Epithelial cell of proximal tubule (primary cell): ENCODE results near the gene PCDH1. TPM values are rescaled to one million over a fixed set of nuclear protein-coding genes. Genes with fewer than 3 reads are reported as not detected.
A peak's percentile ranks its signal among the peaks of the same experiment; 100 is the strongest.
"Not testable (repeated sequence)": the region's sequence is repeated elsewhere in the genome, so short reads cannot be mapped to it uniquely, and the experiment has no call there.

Experiments used
- DNase-seq: peaks from one replicate; pipeline ENCODE4 v3.0.0-alpha.2; 2011; ENCODE audit warnings: low read depth
- H3K4me3 ChIP-seq: 2 replicates; pipeline ENCODE4 v1.5.1; 2011; ENCODE audit warnings: low read depth, mild to moderate bottlenecking, low read length
- CTCF ChIP-seq: conservative IDR thresholded peaks from 2 replicates; pipeline ENCODE4 v1.5.1; 2012; ENCODE audit warnings: low read depth, mild to moderate bottlenecking, low read length
- total RNA-seq: library from RNA; depleted of rRNA; stranded (reverse); fragments of >200 nt; gene quantifications from 2 replicates; pipeline ENCODE4 v1.2.3, GENCODE V29; 2015

PCDH1 gene
- 9.6 and 17.4 TPM in 2 replicates for total RNA-seq

GRCh38 chr5:141878186-141878710 lies at the start of gene PCDH1:
Gene PCDH1, minus strand, starts transcription at chr5:141878410. Its CDS starts 148 bp downstream, at chr5:141878262.
- peak within 1 kb of the TSS; percentile 57 for H3K4me3 ChIP-seq
- DNase-seq, result no peak
- TF ChIP-seq CTCF, result no peak

- no peak for DNase-seq
- no peak for TF ChIP-seq CTCF
- H3K4me3 ChIP-seq, result no peak overlapping the region
These were observed 48.2 kb upstream of the PCDH1 start for GRCh38 chr5:141926434-141926833.

DNA sequence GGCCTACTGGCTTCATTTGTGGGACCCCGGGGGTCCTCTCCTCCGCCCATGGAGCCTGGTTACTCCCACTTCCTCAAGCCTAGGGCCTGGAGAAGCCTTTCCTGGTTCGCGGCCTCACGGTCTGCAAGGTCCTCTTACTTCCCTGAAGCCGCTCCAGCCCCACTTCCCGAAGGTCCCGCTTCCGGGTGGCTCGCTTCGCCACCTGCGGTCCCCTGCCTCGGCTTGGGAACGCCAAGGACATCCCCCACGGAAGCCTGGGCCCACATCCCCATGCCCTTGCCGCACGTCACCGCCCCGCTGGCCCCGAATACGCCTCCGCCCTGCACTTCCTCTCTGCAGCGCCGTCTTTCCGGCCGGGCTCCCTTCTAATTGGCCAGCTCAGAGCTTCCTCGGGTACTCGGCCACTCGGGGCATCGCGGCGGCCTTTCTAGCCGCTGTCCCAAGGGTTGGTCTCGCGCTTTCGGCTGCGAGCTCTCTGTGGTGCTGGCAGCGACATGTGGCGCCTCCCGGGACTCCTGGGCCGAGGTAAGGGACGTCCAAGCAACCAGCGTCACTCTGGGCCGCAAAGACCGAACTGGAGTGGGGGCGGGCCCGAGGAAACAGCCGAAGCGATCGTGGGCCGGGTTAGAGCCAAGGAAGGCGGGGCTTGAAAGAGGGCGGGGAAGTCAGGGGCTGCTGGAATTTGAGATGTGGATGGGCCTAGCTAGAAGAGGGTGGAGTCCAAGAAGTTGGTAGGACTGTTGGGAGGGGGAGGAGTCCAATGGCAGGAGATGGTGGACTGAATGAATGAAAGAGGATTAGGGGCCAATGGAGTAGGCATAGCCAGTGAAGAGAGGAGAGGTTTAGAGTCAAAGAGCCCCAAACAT lies 45.5 kb upstream of the PCDH1 start, which contains the start of gene DELE1:
DELE1 (plus strand) TSS at position 424 of the 866 bp plus-strand sequence; CDS start at position 495, 71 bp downstream.
- peak; percentile 45 for DNase-seq
- TF ChIP-seq CTCF, result no peak
- H3K4me3 ChIP-seq, result peak within 1 kb of the TSS; percentile 94

- peak overlapping the region; percentile 94 for H3K4me3 ChIP-seq
- DNase-seq, result not testable (repeated sequence)
These were observed 44.7 kb upstream of the PCDH1 start for GRCh38 chr5:141922827-141923447.

DNA sequence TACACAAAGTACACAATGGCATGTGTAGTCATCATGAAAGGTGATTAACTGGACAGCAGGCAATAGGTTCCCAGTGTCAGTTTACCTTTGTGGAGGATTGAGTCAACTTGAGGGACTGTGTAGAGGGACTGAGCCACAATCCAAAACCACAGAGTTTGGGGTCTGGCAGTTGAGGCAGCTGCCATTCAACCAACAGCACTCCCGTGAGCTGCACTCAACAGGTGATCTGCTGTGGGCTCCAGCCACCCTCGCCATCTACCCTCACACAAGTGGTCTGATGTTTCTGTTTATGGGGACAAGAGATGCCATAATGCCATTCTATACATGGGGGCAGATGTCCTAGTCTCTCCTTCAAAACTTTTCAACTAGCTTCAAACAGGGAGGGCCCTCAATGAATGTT lies 42.6 kb upstream of the PCDH1 start:
- DNase-seq, result no peak
- no peak for TF ChIP-seq CTCF
- no peak overlapping the region for H3K4me3 ChIP-seq

- H3K4me3 ChIP-seq, result no peak overlapping the region
- DNase-seq, result no peak
- TF ChIP-seq CTCF, result no peak
These were observed 41.3 kb upstream of the PCDH1 start for GRCh38 chr5:141919218-141920119.
